HAP-1 (cell line): ENCODE results near the gene P2RY14.
"Not testable (repeated sequence)": the region's sequence is repeated elsewhere in the genome, so short reads cannot be mapped to it uniquely, and the experiment has no call there.

ENCODE experiments used
- DNase-seq, 2 experiments: peaks; one replicate each; pipeline ENCODE4 v3.0.0-alpha.2; 2016 to 2020; ENCODE audit warnings: low spot score in 2 of 2
- H3K27me3 ChIP-seq: fragments of 250-450 bp; sonication (Bioruptor Pico); 2 replicates; pipeline ENCODE4 v1.5.1; 2020; ENCODE audit warnings: low read depth, mild to moderate bottlenecking, moderate library complexity
- H3K36me3 ChIP-seq: fragments of 250-450 bp; sonication (Bioruptor Pico); replicated peaks from 2 replicates; pipeline ENCODE4 v1.5.1; 2020; ENCODE audit warnings: mild to moderate bottlenecking
- H3K4me1 ChIP-seq: fragments of 250-450 bp; sonication (Bioruptor Pico); 2 replicates; pipeline ENCODE4 v1.5.1; 2020; ENCODE audit warnings: mild to moderate bottlenecking
- H3K4me3 ChIP-seq: fragments of 250-450 bp; sonication (Bioruptor Pico); 2 replicates; pipeline ENCODE4 v1.5.1; 2020; ENCODE audit warnings: mild to moderate bottlenecking, moderate library complexity
- H3K9me3 ChIP-seq: fragments of 250-450 bp; sonication (Bioruptor Pico); 2 replicates; pipeline ENCODE4 v1.5.1; 2020; ENCODE audit warnings: mild to moderate bottlenecking, moderate library complexity
- in situ Hi-C: fragments of 300-500 bp; cut with MboI; formaldehyde crosslinking; loops from 3 replicates; pipeline ENCODE4 v1.14.3; 2020; ENCODE audit warnings: low sequenced_read_pairs, inconsistent platforms, mixed read lengths

The P2RY14 gene

DNA sequence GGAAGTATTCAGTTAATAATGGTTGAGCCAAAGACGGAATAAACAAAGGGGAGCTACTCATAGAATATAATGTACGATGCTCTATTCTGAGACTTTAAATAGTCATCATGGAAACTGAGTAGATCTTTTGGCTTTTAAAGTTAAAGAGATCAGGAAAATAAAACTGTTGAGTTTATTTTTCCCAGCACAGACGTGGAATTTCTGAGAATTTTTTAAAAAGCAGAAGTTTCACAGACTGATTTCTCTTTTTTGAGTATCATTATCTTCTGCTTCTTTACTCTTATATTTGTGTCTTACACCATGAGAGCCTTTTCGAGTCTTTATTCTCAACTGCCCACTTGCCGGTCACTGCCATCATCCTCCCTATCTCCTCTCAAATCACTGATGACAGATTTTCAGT lies 13.2 kb downstream of the P2RY14 start:
- Histone ChIP-seq H3K27me3 (no peaks in the 10 kb centered on the region), H3K9me3 (no peaks in the 10 kb centered on the region), H3K36me3 (no peaks in the 10 kb centered on the region), H3K4me3 (no peak overlapping the region), H3K4me1 (peaks cover 15% of the 10 kb centered on the region)
- no peak for DNase-seq
- in situ Hi-C loops: no loop called here

DNA sequence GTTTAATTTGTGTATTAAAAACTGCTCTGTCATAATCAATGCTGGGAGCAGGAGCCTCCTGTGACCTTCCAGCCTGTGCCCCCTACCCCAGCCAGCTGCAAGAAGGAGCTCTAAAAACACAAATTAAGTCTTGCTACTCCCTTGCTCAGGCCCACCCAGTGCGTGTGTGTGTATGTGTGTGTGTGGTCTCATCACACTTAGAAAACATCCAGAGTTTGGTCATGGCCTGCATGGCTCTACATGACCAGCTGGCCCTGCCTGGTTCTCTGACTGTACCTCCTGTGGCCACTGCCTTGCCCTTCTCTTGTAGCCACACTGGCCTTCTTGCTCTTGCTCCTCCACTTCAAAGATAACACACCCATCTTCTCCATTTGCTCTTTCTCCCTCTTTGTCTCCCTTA lies 13.7 kb downstream of the P2RY14 start:
- Histone ChIP-seq H3K27me3 (no peaks in the 10 kb centered on the region), H3K4me1 (peaks cover 16% of the 10 kb centered on the region), H3K9me3 (no peaks in the 10 kb centered on the region), H3K4me3 (no peak overlapping the region), H3K36me3 (no peaks in the 10 kb centered on the region)
- in situ Hi-C loops: no loop called here
- no peak for DNase-seq

GRCh38 chr3:151262871-151263525 lies 15.3 kb downstream of the P2RY14 start:
- in situ Hi-C loops: no loop called here
- no peak overlapping the region for H3K4me3 ChIP-seq

GRCh38 chr3:151259664-151260063 lies 18.7 kb downstream of the P2RY14 start:
- no peak for DNase-seq
- Histone ChIP-seq H3K27me3 (no peaks in the 10 kb centered on the region), H3K36me3 (no peaks in the 10 kb centered on the region), H3K4me3 (no peak overlapping the region), H3K4me1 (peaks cover 8% of the 10 kb centered on the region), H3K9me3 (no peaks in the 10 kb centered on the region)
- in situ Hi-C loops: no loop called here

More at GRCh38 chr3:151262871-151263525, 15.3 kb downstream of the P2RY14 start:
- no peaks in the 10 kb centered on the region for H3K36me3 ChIP-seq
- H3K27me3 ChIP-seq: no peaks in the 10 kb centered on the region
- no peaks in the 10 kb centered on the region for H3K9me3 ChIP-seq
- DNase-seq: no peak
- H3K4me1 ChIP-seq: peaks cover 19% of the 10 kb centered on the region

- in situ Hi-C loops: no loop called here
- Histone ChIP-seq H3K4me1 (peaks cover 8% of the 10 kb centered on the region), H3K4me3 (no peak overlapping the region), H3K27me3 (no peaks in the 10 kb centered on the region), H3K36me3 (no peaks in the 10 kb centered on the region), H3K9me3 (no peaks in the 10 kb centered on the region)
- no peak for DNase-seq
Measured at GRCh38 chr3:151256749-151257148, 21.6 kb downstream of the P2RY14 start.

DNA sequence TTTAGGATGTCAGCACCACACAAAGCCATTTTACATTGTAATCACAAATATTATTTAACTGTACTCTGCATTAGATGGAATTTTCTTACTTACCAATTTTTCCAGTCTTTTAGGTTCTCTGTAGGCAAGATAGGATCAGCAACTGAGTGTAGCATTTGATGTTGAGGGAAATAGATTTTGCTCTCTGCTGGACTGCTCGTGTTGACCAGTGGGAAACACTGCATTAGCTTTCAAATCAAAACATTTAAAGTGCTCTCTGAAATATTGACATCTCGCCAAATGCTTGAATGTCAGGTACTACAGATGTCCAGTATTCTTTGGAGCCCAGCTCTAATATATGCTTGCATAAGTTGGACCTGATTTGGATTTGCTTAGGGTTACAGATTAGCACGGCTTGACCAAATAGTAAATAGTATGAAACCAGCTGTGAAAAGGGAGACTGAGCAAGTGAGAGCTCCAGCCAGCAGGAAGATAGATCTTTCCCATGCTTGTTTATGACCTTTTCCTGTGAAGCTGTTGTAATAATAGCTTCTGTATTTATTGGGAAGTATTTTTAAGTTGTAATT lies 29.5 kb downstream of the P2RY14 start:
- in situ Hi-C loops: no loop called here
- Histone ChIP-seq H3K4me1 (no peaks in the 10 kb centered on the region), H3K27me3 (no peaks in the 10 kb centered on the region), H3K36me3 (no peaks in the 10 kb centered on the region), H3K4me3 (no peak overlapping the region), H3K9me3 (no peaks in the 10 kb centered on the region)
- no peak for DNase-seq

- H3K4me3 ChIP-seq, in situ Hi-C loops, H3K36me3 ChIP-seq, H3K9me3 ChIP-seq, H3K4me1 ChIP-seq, H3K27me3 ChIP-seq: not testable (repeated sequence)
- peak in 1 of 2 experiments; percentile 37 for DNase-seq
Measured at GRCh38 chr3:151242006-151242405, 36.3 kb downstream of the P2RY14 start.

DNA sequence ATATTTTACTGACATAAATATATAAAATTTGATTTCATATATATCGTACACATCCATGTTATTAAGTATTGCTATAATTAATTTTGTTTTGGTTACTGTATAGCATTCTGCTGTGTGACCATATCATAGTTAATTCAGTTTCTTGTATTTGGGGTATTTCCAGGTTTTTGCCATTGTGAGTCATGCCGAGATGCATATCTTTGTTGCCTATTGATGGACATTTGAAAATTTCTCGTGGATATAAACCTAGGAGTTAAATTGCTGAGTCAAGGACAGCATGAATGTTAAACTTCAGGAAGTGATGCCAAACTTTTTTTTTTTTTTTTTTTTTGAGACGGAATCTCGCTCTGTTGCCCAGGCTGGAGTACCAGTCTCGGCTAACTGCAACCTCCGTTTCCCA lies 41.6 kb downstream of the P2RY14 start:
- Histone ChIP-seq H3K27me3 (no peaks in the 10 kb centered on the region), H3K9me3 (no peaks in the 10 kb centered on the region), H3K36me3 (no peaks in the 10 kb centered on the region), H3K4me1 (no peaks in the 10 kb centered on the region), H3K4me3 (no peak overlapping the region)
- in situ Hi-C loops: no loop called here
- no peak for DNase-seq

DNA sequence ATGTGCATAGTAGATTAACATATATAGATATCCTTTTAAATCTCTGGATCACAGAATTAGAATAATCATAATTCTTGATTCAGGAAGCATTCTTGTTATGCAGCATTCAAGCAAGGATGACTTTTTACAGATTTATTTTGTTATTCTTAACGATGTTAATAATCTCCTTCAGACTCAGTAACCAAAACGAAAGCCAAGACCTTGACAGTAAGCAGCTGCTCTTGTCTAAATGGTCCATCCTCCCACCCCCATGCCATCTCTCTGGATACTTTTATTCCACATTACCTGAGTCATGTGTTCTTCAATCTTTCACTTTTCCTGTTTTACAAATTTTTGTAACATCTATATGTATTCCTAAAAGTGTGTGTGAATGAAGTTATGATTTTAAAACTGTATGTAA lies 42.0 kb downstream of the P2RY14 start:
- no peaks in the 10 kb centered on the region for H3K4me1 ChIP-seq
- DNase-seq: no peak
- in situ Hi-C loops: no loop called here
- H3K36me3 ChIP-seq: no peaks in the 10 kb centered on the region
- H3K4me3 ChIP-seq: no peak overlapping the region
- H3K27me3 ChIP-seq: no peaks in the 10 kb centered on the region
- no peaks in the 10 kb centered on the region for H3K9me3 ChIP-seq

DNA sequence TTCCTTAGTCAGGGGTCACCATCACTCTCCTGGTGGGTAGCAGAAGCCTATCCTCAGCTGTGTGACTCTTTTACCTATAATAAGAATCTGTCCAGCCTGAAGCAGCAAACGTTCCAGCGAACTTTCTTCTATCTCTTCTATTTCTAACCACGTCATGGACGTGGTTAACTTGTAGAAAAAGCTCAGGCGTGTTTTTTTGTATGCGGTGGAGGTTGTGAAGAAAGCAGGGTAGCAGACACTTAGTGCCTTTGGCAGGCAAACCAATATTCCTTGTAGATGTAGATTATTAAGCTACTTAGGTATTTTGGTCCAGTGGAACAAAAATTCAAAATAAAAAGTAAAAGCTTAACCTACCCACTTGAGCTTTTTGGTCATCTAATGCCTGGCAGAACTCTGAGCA lies 43.5 kb downstream of the P2RY14 start:
- Histone ChIP-seq H3K36me3 (no peaks in the 10 kb centered on the region), H3K4me1 (no peaks in the 10 kb centered on the region), H3K4me3 (no peak overlapping the region), H3K27me3 (no peaks in the 10 kb centered on the region), H3K9me3 (no peaks in the 10 kb centered on the region)
- no peak for DNase-seq
- in situ Hi-C loops: no loop called here

- in situ Hi-C loops: no loop called here
- DNase-seq: no peak
- Histone ChIP-seq H3K4me3 (no peak overlapping the region), H3K9me3 (no peaks in the 10 kb centered on the region), H3K27me3 (no peaks in the 10 kb centered on the region), H3K36me3 (no peaks in the 10 kb centered on the region), H3K4me1 (no peaks in the 10 kb centered on the region; the same call in 1 of the 2 replicates)
Measured at GRCh38 chr3:151232991-151233390, 45.4 kb downstream of the P2RY14 start.

- H3K36me3 ChIP-seq, DNase-seq, H3K4me3 ChIP-seq, H3K4me1 ChIP-seq, H3K27me3 ChIP-seq, in situ Hi-C loops, H3K9me3 ChIP-seq: not testable (repeated sequence)
Measured at GRCh38 chr3:151232403-151232802, 45.9 kb downstream of the P2RY14 start.

- DNase-seq: no peak
Measured at GRCh38 chr3:151230646-151231045, 47.7 kb downstream of the P2RY14 start.

DNA sequence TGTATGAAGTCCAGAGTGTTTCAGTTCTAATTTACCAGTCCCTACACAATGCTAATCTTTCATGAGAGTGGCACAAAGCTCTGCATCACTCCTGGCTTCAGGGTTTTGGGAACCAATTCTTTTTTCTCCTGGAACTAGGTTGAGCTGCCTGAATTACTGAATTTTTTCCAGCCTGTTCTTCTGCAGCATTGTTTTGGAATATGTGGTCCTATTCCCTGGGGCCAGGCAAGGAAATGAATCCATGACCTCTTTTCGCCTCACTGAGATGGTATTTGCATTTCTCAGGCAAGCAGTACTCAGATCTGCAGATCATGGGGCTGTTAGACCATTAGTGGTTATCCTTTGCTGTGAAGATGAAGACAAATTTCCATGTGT lies 49.7 kb downstream of the P2RY14 start:
- Histone ChIP-seq H3K4me1 (no peaks in the 10 kb centered on the region; the same call in 1 of the 2 replicates), H3K9me3 (no peaks in the 10 kb centered on the region), H3K27me3 (no peaks in the 10 kb centered on the region), H3K4me3 (no peak overlapping the region), H3K36me3 (no peaks in the 10 kb centered on the region)
- DNase-seq: no peak
- in situ Hi-C loops: loop anchor here (5.0 kb wide), 1 partner anchor 49 kb away; the partner anchor contains the start of gene P2RY14

More at GRCh38 chr3:151230646-151231045, 47.7 kb downstream of the P2RY14 start:
- no peaks in the 10 kb centered on the region for H3K9me3 ChIP-seq
- in situ Hi-C loops: no loop called here
- H3K27me3 ChIP-seq: no peaks in the 10 kb centered on the region
- H3K4me1 ChIP-seq: no peaks in the 10 kb centered on the region; the same call in 1 of the 2 replicates
- no peak overlapping the region for H3K4me3 ChIP-seq
- no peaks in the 10 kb centered on the region for H3K36me3 ChIP-seq
